ENCODE results near the gene SLC35D2.

SLC35D2 gene

GRCh38 chr9:96304230-96304629 lies 79.3 kb downstream of the SLC35D2 start:
- no peak overlapping the region for H3K4me2 ChIP-seq (ENCODE audit: low read depth, low read length, poor library complexity, severe bottlenecking)
- TF ChIP-seq CTCF (IDR thresholded peaks at IDR 0.05; ENCODE audit: insufficient read depth, low read length, poor library complexity, severe bottlenecking) (no peak), EZH2phosphoT487 (conservative IDR thresholded peaks at IDR 0.05; ENCODE audit: low read length) (no peak)
- no peaks in the 10 kb centered on the region for H3K9me2 ChIP-seq (replicated peaks; ENCODE audit: insufficient read depth, low read length)
- no peaks in the 10 kb centered on the region for H3K79me2 ChIP-seq (ENCODE audit: insufficient read depth, low read length)
- no peaks in the 10 kb centered on the region for H3K36me3 ChIP-seq (ENCODE audit: low read length)
- no peaks in the 10 kb centered on the region for H3K9me3 ChIP-seq (ENCODE audit: insufficient read depth, low read length)
- no peak overlapping the region for H3K9ac ChIP-seq (ENCODE audit: low read length)
- H4K20me1 ChIP-seq (ENCODE audit: low read depth, low read length) = no peaks in the 10 kb centered on the region
- H3F3A ChIP-seq (ENCODE audit: insufficient read depth) = no peaks in the 10 kb centered on the region
- H2AFZ ChIP-seq (ENCODE audit: low read depth, low read length, severe bottlenecking) = no peak overlapping the region
- H3K27me3 ChIP-seq (ENCODE audit: low read length) = no peaks in the 10 kb centered on the region
- H3K27ac ChIP-seq (ENCODE audit: low read depth, low read length) = no peak overlapping the region
- H3K4me3 ChIP-seq (ENCODE audit: insufficient read depth, low read length, poor library complexity, severe bottlenecking) = no peak overlapping the region

- H3K4me3 ChIP-seq (ENCODE audit: insufficient read depth, low read length, poor library complexity, severe bottlenecking) = no peak within 1 kb of the TSS
- no peaks in the 10 kb centered on the region for H3K9me3 ChIP-seq (ENCODE audit: insufficient read depth, low read length)
- no peak within 1 kb of the TSS for H3K9ac ChIP-seq (ENCODE audit: low read length)
- no peaks in the 10 kb centered on the region for H4K20me1 ChIP-seq (ENCODE audit: low read depth, low read length)
- no peak within 1 kb of the TSS for H2AFZ ChIP-seq (ENCODE audit: low read depth, low read length, severe bottlenecking)
- no peaks in the 10 kb centered on the region for H3K36me3 ChIP-seq (ENCODE audit: low read length)
- TF ChIP-seq CTCF (IDR thresholded peaks at IDR 0.05; ENCODE audit: insufficient read depth, low read length, poor library complexity, severe bottlenecking) (no peak), EZH2phosphoT487 (conservative IDR thresholded peaks at IDR 0.05; ENCODE audit: low read length) (no peak)
- no peaks in the 10 kb centered on the region for H3K79me2 ChIP-seq (ENCODE audit: insufficient read depth, low read length)
- H3K9me2 ChIP-seq (replicated peaks; ENCODE audit: insufficient read depth, low read length) = no peaks in the 10 kb centered on the region
- no peak within 1 kb of the TSS for H3K4me2 ChIP-seq (ENCODE audit: low read depth, low read length, poor library complexity, severe bottlenecking)
- no peaks in the 10 kb centered on the region for H3K27me3 ChIP-seq (ENCODE audit: low read length)
- no peaks in the 10 kb centered on the region for H3F3A ChIP-seq (ENCODE audit: insufficient read depth)
- H3K27ac ChIP-seq (ENCODE audit: low read depth, low read length) = no peak within 1 kb of the TSS
Observed at GRCh38 chr9:96302021-96302420, 81.5 kb downstream of the SLC35D2 start, which contains the start of gene HSD17B3. Gene HSD17B3, minus strand, starts transcription at chr9:96302176. Its CDS starts 72 bp downstream, at chr9:96302104.

DNA sequence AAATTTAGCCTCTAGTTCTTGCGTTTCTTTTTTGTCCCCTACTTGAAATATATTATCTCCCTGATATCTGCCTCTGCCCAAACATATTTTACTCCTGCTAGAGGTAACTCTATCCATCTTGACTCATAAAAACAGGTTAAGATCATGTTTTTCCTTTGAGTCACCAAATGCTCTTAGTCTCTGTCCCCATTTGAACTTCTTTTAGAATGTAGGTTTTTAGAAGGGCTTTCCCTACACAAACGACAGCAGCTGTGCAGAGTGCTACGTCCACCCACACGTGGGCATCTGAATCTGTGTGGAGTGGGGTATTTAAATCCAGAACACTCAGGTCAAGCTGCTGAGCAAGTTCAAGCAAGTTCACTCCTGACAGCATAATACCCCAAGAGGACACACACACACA lies 83.7 kb downstream of the SLC35D2 start:
- Histone ChIP-seq H3K4me2 (ENCODE audit: low read depth, low read length, poor library complexity, severe bottlenecking) (no peak overlapping the region), H3K9me3 (ENCODE audit: insufficient read depth, low read length) (no peaks in the 10 kb centered on the region), H3K36me3 (ENCODE audit: low read length) (no peaks in the 10 kb centered on the region), H3K9ac (ENCODE audit: low read length) (no peak overlapping the region), H3K79me2 (ENCODE audit: insufficient read depth, low read length) (no peaks in the 10 kb centered on the region), H4K20me1 (ENCODE audit: low read depth, low read length) (no peaks in the 10 kb centered on the region), H3K4me3 (ENCODE audit: insufficient read depth, low read length, poor library complexity, severe bottlenecking) (no peak overlapping the region), H2AFZ (ENCODE audit: low read depth, low read length, severe bottlenecking) (no peak overlapping the region), H3K9me2 (replicated peaks; ENCODE audit: insufficient read depth, low read length) (no peaks in the 10 kb centered on the region), H3K27ac (ENCODE audit: low read depth, low read length) (no peak overlapping the region), H3F3A (ENCODE audit: insufficient read depth) (no peaks in the 10 kb centered on the region), H3K27me3 (ENCODE audit: low read length) (no peaks in the 10 kb centered on the region)
- TF ChIP-seq EZH2phosphoT487 (conservative IDR thresholded peaks at IDR 0.05; ENCODE audit: low read length) (no peak), CTCF (IDR thresholded peaks at IDR 0.05; ENCODE audit: insufficient read depth, low read length, poor library complexity, severe bottlenecking) (no peak)

All from SU-DHL-6 (cell line).